Smooth muscle cell (in vitro differentiated cells): ENCODE results near the gene LGR4. TPM values are rescaled to one million over a fixed set of nuclear protein-coding genes. Genes with fewer than 3 reads are reported as not detected.
"Not testable (repeated sequence)": the region's sequence is repeated elsewhere in the genome, so short reads cannot be mapped to it uniquely, and the experiment has no call there.

Experiments used
- DNase-seq: peaks from one replicate; lab custom pipeline; 2025; ENCODE audit not compliant: unreplicated experiment; lab: John Stamatoyannopoulos, UW
- H2AFZ ChIP-seq: fragments of 200-600 bp; sonication (generic); 2 replicates; pipeline ENCODE4 v1.6.0; 2016; ENCODE audit warnings: antibody characterized with exemption, low read depth, mild to moderate bottlenecking
- H3F3A ChIP-seq: fragments of 200-600 bp; sonication (generic); 2 replicates; pipeline ENCODE4 v1.6.0; 2017; ENCODE audit warnings: antibody characterized with exemption, low read depth
- H3K27ac ChIP-seq: fragments of 200-600 bp; sonication (generic); 2 replicates; pipeline ENCODE4 v1.5.1; 2016; ENCODE audit warnings: low read depth, mild to moderate bottlenecking
- H3K27me3 ChIP-seq: fragments of 200-600 bp; sonication (generic); 2 replicates; pipeline ENCODE4 v1.6.1; 2016; ENCODE audit warnings: low read depth, mild to moderate bottlenecking
- H3K36me3 ChIP-seq: fragments of 200-600 bp; sonication (generic); 2 replicates; pipeline ENCODE4 v1.5.1; 2016; ENCODE audit warnings: low read depth
- H3K4me1 ChIP-seq: fragments of 200-600 bp; sonication (generic); 2 replicates; pipeline ENCODE4 v1.5.1; 2016; ENCODE audit warnings: low read depth
- H3K4me2 ChIP-seq: fragments of 200-600 bp; sonication (generic); 2 replicates; pipeline ENCODE4 v1.6.0; 2016; ENCODE audit warnings: mild to moderate bottlenecking
- H3K4me3 ChIP-seq: fragments of 200-600 bp; sonication (generic); 2 replicates; pipeline ENCODE4 v1.5.1; 2016; ENCODE audit warnings: mild to moderate bottlenecking
- H3K79me2 ChIP-seq: fragments of 200-600 bp; sonication (generic); 2 replicates; pipeline ENCODE4 v1.6.0; 2016; ENCODE audit warnings: low read depth, mild to moderate bottlenecking
- H3K9ac ChIP-seq: fragments of 200-600 bp; sonication (generic); 2 replicates; pipeline ENCODE4 v1.6.0; 2016; ENCODE audit warnings: low read depth
- H3K9me3 ChIP-seq: fragments of 200-600 bp; sonication (generic); replicated peaks from 2 replicates; pipeline ENCODE4 v1.5.1; 2016; ENCODE audit warnings: low read depth
- H4K20me1 ChIP-seq: fragments of 200-600 bp; sonication (generic); 2 replicates; pipeline ENCODE4 v1.6.0; 2016; ENCODE audit warnings: low read depth
- CTCF ChIP-seq: fragments of 200-600 bp; sonication (generic); IDR thresholded peaks from 2 replicates; pipeline ENCODE4 v1.5.1; 2017; ENCODE audit warnings: borderline replicate concordance, mild to moderate bottlenecking, antibody characterized with exemption; ENCODE audit not compliant: insufficient read depth, poor library complexity, severe bottlenecking
- WGBS: methylation state at CpG from one replicate; pipeline ENCODE4 v1.1.7; 2016; ENCODE audit warnings: low lambda C conversion rate; 5-methylcytosine and 5-hydroxymethylcytosine counted together
- polyA plus RNA-seq: library from polyadenylated mRNA; unstranded; fragments of >200 nt; fragmentation: Nextera tagmentation; extraction: Ambion mirVana; gene quantifications from 2 replicates; pipeline ENCODE4 v1.2.1, GENCODE V29; 2016
- total RNA-seq: library from RNA; depleted of rRNA; stranded (reverse); fragments of >200 nt; gene quantifications from 2 replicates; pipeline ENCODE4 v1.2.3, GENCODE V29; 2014

Gene LGR4
- total and polyA plus RNA-seq, 2 experiments from 2014 or later = 21.4 to 96.5 TPM

DNA sequence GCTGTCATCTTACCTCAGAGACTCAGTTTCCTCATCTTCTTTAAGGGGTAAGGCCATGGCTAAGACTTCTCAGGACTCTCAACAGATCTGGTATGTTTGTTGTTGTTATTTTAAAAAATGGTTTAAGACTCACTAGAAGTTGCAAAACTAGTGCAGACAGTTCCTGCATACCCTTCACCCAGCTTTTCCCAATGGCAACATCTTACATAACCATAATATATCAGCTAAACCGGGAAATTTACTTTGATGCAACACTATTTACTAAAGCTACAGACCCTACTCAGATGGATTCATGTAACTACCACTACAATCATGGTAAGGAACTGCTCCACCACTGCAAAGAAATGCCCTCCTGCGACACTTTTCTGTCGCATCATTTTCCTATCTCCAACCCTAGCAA lies 20.4 kb downstream of the LGR4 start:
- Histone ChIP-seq H3K27ac (no peak overlapping the region), H3K36me3 (no peaks in the 10 kb centered on the region), H3K4me2 (no peak overlapping the region), H3K4me1 (peaks cover 28% of the 10 kb centered on the region), H3K9ac (no peak overlapping the region), H4K20me1 (peaks cover 66% of the 10 kb centered on the region), H3K9me3 (no peaks in the 10 kb centered on the region), H3K79me2 (peaks cover 82% of the 10 kb centered on the region), H3K4me3 (no peak overlapping the region), H2AFZ (no peak overlapping the region), H3K27me3 (no peaks in the 10 kb centered on the region), H3F3A (peaks cover 5% of the 10 kb centered on the region)
- TF ChIP-seq CTCF = no peak
- WGBS = 93% methylated on average over 3 of the region's 3 CpGs
- DNase-seq = no peak

DNA sequence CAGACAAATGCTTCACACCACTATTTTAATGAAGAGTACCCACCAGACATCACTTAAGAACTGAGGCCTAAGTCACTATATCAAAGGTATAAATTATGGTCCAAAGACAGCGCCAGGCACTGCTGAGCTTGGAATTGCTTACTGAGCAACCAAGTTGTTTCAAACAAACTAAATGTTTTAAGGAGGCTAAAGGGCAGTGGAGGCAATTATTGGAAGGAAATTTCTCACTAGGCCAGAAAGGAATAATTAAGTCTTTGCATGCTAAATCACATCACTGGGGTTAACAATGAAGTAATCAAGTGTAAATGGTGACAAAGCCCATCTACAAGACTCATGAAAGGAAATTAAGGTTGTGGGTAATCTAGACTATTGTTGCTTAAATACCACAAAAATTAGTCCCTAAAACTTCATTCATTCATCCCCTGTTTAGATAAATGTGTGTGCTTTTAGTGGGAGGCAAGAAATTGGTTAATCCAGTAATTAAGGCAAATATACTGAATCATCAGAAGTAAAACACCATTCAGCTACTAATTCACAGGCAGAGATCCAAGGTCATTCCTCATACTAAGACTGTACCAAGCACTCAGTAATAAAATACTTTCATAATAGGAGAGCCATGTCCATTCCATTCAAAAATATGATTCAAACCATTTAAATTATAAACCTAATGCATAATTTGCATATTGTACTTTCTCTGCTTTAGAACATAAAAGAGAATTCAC lies 21.2 kb downstream of the LGR4 start:
- Histone ChIP-seq H3K79me2 (peaks cover 81% of the 10 kb centered on the region), H2AFZ (no peak overlapping the region), H3K9ac (no peak overlapping the region), H3K4me1 (peaks cover 21% of the 10 kb centered on the region), H3F3A (no peaks in the 10 kb centered on the region), H3K27ac (no peak overlapping the region), H3K4me3 (no peak overlapping the region), H3K36me3 (no peaks in the 10 kb centered on the region), H3K9me3 (no peaks in the 10 kb centered on the region), H4K20me1 (peaks cover 60% of the 10 kb centered on the region), H3K4me2 (no peak overlapping the region), H3K27me3 (no peaks in the 10 kb centered on the region)
- TF ChIP-seq CTCF = no peak
- WGBS = 97% methylated on average over 1 of the region's 1 CpG
- no peak for DNase-seq

- not testable (repeated sequence) for H3K4me3 ChIP-seq, H3K27ac ChIP-seq, DNase-seq, H3K9ac ChIP-seq, H3K9me3 ChIP-seq, H3K27me3 ChIP-seq, H3K36me3 ChIP-seq, H3K4me2 ChIP-seq, H3F3A ChIP-seq, H2AFZ ChIP-seq
- peaks cover 37% of the 10 kb centered on the region for H3K4me1 ChIP-seq
- 94% methylated on average over 5 of the region's 5 CpGs for WGBS
- peaks cover 80% of the 10 kb centered on the region for H3K79me2 ChIP-seq
- H4K20me1 ChIP-seq = peaks cover 60% of the 10 kb centered on the region
Observed at GRCh38 chr11:27448184-27448540, 24.4 kb downstream of the LGR4 start.

DNA sequence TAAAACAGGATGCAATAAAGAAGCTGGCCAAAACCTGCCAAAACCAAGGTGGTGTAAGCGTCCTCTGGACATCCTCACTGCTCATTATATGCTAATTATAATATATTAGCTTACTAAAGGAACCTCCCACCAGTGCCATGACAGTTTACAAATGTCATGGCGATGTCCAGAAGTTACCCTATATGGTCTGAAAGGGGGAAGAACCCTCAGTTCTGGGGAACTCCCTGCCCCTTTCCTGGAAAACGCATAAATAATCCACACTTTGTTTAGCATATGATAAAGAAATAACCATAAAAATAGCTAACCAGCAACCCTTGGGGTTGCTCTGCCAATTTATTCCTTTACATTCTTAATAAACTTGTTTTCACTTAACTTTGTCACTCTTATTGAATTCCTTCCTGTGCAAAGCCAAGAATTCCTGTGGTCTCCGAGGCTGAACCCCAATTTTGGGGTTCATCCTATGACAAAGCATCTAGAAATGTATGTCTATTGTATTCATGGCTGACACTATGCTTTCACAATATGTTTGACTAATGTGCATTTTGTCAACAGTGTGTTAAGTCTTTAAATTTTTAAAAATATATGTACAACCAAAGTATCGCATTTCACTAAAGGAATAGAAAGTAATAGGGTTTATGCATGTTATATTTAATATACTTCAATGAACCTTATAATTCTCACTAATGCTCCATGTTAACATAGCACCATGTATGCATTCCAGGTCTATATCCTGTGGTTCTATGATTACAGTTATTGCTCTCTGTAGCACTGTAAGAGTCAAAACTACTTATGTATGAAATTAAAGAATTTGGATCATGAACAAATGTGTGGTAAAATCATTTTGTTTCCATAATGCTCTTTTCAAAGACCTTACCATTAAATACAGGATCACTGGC lies 25.1 kb downstream of the LGR4 start:
- H3K4me2 ChIP-seq = no peak overlapping the region
- H3K9me3 ChIP-seq = no peaks in the 10 kb centered on the region
- H3K4me3 ChIP-seq = no peak overlapping the region
- no peak for DNase-seq
- H2AFZ ChIP-seq = no peak overlapping the region
- H3K9ac ChIP-seq = no peak overlapping the region
- H4K20me1 ChIP-seq = peaks cover 65% of the 10 kb centered on the region
- no peak overlapping the region for H3K27ac ChIP-seq
- 98% methylated on average over 5 of the region's 5 CpGs for WGBS
- TF ChIP-seq CTCF = no peak
- no peaks in the 10 kb centered on the region for H3F3A ChIP-seq
- no peaks in the 10 kb centered on the region for H3K27me3 ChIP-seq
- H3K36me3 ChIP-seq = no peaks in the 10 kb centered on the region
- peaks cover 81% of the 10 kb centered on the region for H3K79me2 ChIP-seq
- H3K4me1 ChIP-seq = peaks cover 43% of the 10 kb centered on the region
